Activated CD8-positive, alpha-beta memory T cell treated with anti-CD3 and anti-CD28 coated beads for 24 hours (primary cell): Measurements from ENCODE around the gene HPCAL1.

ENCODE experiments used
- DNase-seq: peaks from one replicate; pipeline ENCODE4 v3.0.0-alpha.2; 2020

HPCAL1 gene

DNA sequence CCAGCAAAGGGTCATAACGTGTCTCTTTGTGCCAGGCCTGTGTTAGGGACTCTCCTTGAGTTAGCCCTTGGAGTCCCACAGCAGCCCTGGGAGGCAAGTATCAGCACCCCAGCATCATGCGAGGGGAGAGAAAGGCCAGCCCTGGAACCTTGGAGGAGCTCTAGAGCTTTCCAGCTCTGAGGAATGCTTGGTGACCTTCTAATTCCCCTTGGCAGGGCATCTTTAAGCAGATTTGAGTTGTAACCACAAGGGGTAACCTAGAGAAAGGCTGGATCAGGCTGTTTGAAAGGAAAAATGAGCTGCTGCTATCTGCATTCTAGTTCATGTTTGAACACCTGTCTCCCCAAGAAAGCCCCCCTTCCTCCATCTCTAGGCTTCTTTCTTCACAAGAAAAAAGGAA, 169.3 kb downstream of the HPCAL1 start:
- DNase-seq, result no peak

DNA sequence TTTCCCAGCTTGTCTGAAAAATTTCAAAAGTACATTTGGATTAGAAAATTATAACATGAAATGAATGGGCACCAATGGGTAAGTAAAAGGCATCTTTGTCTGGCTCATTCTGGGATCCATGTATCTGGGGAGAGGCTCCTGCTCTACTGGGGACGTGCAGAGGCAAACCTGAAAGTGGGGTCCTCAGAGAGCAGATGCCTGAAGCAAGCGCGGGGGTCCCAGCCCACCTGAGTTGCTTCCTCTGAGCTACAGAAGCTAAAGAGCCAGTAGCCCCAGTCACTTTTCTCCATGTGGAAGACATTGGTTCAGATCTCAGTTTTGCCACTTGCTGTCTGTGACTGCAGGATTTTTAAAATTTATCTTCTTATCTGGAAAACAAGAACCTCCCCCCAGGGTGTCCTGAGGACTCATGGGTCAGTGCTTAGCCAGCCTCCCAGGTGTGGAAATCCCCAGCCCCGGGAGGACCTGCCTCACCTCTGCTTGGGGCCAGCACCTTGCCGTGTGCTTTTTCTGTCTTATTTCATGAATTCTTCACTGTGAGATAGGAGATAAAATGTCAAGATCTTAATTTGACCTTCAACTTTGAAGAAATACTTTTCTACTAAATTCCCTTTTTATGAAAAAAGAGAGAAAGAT, 170.5 kb downstream of the HPCAL1 start:
- no peak for DNase-seq

DNA sequence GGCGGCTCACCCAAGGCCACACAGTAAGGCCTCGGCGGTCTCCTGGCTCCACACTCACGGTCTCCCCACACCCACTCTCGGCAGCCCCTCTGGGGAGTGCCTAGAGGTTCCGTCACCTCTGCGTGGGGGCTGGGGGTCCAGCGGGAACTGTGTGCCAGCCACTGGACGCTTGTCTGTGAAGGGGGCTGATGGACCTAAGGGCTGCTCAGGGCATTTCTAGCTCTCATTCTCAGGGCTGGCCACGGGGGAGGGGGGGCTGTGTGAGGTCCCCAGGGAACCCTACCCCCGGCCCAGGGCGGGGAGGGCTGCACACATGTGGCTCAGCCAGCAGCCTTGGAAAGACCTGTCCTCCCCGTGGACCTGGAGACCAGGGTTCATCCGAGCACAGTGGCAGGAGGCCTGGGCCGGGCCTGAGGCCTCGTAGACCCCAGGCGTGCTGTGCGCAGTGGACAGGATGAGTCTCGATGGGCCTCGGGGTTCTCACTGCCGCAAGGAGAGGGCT, 172.6 kb downstream of the HPCAL1 start:
- no peak for DNase-seq

DNA sequence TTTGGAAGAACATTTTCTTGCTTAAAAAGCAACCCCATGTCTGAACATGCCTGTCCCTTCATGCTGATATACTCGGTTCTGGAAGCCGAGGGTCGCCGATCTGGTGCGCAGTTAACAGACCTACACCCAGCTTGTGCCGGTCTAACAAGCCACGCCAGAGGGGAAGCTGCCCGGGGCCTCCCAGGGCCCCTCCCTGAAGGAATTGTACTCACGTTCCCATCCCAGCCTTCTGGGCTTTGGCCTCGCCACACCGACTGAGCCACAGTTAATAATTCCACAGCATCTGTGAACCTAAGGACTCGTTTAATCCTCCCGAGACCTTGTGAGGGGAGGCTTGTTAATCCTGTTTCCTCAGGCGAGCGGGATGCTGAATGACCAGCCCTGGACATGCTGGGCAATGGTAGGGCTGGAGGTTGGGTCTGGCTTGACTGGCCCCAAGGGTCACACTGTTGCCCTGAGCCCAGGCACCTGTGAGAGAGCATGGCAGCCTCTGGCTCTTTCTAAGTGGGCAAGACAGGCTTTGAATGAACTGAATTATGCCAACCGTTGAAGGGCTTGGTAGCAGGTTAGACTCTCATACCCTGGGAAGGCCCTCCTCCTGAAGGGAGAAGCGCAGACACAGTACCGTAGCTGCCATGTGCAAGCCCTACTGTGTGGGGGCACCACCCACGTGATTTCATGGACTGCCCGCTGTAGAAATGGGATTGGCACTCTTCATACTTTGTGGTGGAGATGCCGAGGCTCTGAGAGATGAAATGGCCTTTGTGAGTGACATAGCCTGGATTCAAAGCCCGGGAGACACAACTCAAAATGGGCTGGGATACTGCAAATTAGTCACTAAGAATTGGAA, 173.3 kb downstream of the HPCAL1 start:
- DNase-seq, result no peak

DNA sequence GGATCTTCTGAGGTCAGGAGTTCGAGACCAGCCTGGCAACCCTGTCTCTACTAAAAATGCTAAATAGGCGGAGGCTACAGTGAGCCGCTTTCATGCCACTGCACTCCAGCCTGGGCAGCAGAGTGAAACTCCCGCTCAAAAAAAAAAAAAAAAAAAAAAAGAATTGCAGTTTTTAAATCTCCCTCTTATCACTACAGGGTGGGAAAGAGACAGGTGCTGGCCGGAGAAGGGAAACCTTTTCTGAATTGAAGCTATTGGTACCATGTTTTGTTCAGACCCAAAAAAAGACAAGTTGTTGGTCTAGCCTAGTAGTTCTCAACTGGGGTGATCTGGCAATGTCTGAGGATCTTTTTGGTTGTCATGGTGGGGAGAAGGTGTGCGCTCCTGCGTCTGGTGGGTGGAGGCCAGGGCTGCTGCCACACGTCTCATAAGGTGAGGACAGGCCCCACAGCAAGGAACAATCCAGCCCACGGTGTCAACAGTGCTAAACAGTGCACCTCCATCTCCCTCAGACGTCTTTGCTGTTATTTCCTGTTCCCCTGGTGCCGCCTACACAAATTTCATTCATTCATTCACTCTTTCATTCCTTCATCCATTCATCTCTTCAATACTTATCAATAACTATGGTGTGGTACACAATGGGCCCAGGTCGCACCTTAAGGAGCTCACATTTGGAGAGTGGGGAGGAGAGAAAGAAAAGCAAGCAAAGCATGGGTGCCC, 174.2 kb downstream of the HPCAL1 start:
- no peak for DNase-seq
